ENCODE data around the gene CHD2.
"Not testable (repeated sequence)": the region's sequence is repeated elsewhere in the genome, so short reads cannot be mapped to it uniquely, and the experiment has no call there.

Gene CHD2

DNA sequence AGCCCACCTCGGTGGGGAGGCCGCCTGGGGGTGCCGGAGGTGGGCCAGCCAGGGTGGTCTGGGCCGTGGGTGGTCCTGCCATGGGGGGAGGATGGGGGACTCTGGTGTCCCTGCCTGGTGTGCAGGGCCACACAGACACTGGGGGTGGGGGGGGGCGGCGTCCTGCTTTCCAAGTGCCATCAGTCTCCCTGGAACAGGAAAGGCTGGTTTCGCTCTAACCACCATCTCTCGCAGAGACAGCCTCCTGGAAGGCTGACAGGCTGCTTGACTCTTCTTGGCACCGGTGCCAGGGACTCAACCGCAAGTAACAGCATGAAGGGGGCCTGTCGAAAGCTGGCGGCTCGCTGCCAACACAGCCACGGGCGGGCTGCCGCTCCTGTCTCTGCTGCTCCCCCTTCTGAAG is 148.6 kb downstream of the CHD2 start:
- no peak for DNase-seq (ENCODE audit: low read depth, low spot score)

DNA sequence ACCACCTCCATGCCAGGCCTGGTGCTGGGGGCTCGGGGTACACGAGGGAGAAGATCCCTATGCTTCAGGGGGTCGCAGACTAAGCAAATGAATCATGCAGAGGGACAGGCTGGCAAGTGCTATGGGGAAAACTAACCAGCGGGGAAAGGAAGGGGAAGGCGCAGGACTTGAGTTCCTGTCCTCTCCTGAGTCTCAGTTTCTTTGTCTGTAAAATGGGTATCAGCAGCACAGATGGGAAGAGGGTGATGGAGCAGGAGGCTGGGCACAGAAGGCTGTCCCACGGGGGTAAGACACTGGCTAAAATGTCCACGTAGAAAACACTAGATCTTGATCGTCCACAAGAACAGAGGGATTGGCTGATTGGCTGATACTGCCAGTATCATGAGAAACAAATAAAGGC is 149.1 kb downstream of the CHD2 start:
- DNase-seq (ENCODE audit: low read depth, low spot score): no peak

DNA sequence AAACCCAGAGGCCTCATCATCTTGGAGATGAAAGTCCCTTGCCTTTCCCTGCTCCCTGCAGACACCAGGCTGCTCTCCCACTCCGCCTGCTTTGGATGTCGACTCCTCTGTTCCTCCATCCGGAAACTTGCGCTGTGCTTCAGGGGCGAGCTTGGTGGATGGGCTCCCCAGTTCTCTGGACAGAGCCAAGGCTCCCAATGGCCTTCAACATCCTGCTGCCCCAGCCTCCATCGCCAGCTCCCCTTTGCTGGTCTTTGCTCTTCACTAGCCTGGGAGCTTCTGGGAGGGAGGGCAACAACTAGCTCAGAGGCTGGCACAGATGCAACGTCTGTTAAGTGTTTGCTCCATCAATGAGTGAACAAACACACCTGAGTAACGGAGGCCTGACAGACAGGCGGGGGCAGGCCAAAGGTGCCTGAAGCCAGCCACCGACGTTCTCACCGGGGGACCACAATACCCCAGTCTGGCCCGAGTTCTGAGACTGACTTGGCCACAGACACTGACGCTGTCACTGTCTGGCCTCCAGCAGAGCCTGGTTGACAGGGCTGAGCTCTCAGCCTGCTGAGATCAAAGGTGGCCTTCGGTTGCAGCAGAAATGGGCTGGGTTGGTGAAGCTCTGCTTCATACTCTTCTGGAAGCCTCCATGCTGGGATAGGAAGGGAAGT is 149.9 kb downstream of the CHD2 start:
- DNase-seq (ENCODE audit: low read depth, low spot score): no peak

DNA sequence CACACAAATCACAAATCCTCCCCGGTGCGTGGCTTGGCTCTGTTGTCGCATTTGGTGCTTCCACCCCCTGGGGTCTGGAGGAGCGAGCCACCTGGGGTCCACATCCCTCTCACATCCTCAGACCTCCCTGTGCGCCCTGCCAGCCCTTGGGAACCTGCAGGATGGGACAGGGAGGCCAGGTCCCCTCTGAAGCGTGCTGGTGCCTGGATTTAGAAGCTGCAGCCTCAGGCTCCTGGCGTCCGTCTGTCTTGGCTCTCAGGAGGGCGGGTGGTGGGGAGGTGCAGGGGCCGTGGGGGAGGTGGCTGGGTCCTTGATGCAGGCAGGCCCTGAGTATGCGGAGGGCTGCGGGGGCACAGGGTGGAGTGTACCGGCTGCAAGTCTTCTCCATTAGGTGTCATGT is 150.5 kb downstream of the CHD2 start:
- DNase-seq (ENCODE audit: low read depth, low spot score): no peak

DNA sequence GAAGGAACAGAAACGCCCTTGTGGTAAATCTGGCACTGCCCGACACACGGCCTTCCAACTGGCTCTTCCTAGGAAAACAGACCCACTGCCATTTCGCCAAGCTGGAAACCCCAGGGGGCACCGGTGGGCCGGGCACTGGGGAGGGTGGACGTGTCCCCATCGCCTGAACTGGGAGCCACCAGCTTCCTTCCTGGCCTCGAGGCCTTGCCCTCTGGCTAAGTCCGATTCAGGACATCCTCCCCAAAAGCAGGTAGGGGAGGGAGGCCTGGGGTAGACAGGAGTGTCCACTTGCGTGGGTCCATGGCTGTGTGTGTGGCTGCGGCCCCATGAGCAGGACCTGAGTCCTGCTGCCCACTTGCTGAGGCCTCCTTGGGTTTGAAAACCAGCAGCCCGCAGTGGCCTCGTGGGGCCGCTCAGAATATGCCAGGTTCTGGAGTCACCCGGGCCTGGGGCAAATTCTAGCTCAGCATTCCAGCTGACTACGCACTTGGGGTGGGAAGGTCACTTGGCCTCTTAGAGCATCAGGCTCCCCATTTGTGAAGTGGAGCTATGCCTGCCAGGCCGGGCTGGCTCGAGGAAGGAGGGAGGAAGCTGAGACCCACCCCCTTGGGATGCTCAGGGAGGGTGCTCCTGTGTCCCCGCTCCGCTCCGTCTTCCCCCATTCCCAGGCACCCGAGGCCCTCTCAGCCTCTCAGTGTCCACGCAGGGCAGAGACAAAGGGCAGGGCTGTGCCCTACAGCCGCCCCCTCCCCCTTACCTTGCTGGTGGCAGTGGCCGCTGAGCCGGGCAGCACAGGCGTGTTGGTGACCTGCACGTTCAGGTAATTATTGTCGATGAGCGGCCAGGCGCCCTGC is 151.3 kb downstream of the CHD2 start:
- DNase-seq (ENCODE audit: low read depth, low spot score): no peak

DNA sequence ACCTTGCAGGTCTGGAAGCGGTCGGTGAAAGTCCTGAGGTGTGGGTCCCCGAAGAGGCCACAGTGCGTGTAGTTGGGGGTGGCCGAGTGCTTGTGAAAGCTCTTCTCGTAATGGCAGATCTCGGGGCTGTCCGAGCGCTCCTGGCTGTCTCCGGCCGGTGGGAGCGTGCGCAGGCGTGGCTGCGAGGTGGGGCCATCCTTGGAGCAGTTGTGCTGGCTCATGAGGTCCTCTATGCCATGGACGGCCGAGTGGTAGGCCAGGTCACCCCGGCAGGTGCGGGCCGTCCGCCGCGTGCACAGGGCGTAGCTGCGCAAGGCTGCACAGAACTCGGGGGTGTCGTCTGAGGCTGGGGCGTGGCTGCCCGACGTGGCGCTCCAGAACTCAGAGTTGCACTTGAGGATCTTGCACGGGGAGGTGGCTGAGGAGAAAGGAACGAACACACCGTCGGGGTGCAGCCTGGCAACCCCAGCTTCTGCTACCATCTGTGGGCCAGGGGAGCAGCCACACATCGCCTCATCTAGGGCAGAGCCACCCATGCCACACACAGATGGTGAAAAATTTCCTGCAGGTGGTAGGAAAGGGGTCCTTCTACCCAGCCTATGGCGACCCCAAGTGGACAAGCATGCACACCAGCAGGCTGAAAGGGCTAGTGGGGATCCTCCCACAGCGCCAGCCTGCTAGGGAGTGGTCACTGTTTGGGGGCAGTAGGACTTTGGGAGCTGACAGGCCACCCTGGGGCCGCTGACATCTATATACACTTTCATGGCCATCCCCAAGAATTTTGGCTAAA is 152.2 kb downstream of the CHD2 start:
- DNase-seq (ENCODE audit: low read depth, low spot score): no peak

DNA sequence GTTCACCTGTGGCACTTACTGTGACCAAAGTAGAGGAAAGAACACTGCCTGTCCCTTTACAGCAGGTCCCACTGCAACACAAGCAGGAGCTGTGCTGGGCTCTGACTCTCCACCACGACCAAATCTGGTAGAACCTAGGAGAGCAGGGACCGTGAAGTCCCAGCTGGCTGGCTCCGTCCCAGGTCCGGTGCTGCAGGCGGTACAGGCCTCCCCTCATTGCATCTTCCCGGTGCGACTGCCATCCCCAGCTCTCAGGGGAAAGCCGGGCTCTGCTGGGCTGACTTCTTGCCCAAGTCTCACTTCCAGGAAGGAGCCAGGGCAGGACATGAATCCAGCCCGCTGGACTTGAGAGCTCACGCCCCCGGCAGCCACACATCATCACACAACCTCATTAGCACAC is 155.1 kb downstream of the CHD2 start:
- DNase-seq (ENCODE audit: low read depth, low spot score): no peak

DNA sequence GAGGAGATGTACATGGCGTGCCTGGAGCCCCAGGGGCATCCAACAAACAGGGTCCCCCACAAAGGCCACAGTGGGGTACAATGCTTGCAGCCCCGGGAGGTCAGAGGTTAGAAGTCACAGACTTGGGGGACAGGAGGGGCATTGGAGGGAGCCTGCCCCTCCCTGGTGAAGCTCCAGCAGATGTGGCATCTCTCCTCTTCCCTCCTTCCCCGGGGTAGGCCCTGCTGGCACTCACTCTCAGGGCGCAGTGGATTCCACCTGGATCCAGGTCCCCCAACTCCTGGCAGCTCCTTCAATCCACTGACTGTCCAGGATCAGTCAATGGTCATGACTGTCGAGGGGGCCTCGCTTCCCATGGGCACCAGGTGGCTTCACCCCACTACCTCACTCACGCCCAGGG is 156.7 kb downstream of the CHD2 start:
- DNase-seq (ENCODE audit: low read depth, low spot score): no peak

DNA sequence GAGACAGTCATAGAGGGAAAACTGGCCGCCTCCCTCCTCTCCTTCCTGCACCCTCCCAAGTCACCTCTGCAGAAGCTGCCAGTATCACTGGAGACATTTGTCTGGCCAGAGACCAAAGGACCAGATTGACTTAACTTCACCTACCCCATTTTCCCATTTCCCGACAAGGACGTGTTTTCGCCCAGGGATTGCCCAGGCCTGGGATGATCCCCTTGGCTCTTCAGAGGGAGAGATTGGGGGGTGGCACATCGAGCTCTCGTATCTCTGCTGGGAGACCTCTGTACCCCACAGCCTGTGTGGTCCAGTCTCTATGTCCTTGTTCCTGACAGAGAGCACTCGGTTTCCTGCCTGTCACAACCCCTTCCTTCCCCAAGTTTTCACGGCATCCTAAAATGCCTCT is 157.5 kb downstream of the CHD2 start:
- no peak for DNase-seq (ENCODE audit: low read depth, low spot score)

DNA sequence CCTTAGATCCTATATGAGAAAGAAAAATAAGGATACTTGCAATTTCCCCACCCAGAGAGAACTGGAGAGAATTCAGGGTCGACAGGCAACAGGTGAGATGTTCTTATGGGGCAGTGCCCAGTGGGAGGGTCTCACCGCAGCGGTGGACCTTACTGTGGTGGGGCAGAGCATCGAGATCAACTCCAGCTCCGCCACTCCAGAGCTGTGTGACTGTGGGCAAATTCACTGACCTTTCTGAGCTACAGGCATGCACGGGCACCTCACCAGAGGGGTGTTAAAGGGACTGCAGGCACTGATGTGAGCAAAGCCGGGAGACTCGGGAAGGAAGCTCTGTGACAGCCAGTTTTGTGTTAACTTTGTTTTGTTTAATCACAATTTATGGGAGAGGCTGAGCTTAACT is 158.0 kb downstream of the CHD2 start:
- no peak for DNase-seq (ENCODE audit: low read depth, low spot score)

DNA sequence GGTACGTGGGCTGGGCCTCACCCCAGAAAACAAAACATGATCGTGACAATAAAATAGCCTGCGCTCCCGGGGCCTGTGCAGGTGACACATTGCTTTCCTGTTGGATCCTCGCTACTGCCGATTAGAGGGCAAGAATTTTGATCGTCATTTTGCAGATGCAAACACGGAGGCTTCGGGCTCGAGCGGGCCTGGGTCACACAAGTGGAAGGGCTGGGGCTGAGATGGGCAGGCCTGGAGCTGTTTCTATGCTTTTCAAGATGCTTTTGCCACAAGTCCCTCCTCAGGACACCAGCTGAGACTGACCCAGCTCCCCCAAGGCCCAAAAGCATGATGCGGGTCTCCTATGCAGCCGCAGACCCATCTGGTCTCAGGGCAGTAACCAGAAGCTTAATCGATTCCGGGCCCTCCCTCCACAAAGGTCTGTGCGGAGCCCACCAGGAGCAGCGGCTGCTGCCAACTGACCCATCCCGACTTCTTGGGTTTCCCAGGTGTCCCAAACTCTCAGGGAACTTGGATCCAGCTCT is 158.8 kb downstream of the CHD2 start:
- DNase-seq (ENCODE audit: low read depth, low spot score): no peak

DNA sequence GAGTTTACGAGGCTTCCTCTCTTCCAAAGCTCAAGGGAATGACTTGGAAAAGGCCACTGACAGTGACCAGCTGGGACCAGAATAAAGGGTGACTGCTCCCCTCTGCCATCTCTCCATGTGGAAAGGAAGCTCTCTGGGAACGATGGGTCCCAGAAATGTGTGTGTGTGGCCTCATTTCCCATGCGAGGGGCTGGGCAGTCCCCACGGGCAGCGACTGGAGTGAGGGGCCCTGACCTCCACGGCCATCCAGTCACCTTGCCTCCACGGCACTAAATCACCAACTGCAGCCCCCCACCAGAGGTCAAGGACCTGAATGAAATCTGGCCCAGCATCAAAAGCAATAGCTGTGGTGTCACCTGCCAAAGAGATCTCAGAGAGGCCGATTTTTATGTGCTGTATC is 159.3 kb downstream of the CHD2 start:
- DNase-seq (ENCODE audit: low read depth, low spot score): no peak

DNA sequence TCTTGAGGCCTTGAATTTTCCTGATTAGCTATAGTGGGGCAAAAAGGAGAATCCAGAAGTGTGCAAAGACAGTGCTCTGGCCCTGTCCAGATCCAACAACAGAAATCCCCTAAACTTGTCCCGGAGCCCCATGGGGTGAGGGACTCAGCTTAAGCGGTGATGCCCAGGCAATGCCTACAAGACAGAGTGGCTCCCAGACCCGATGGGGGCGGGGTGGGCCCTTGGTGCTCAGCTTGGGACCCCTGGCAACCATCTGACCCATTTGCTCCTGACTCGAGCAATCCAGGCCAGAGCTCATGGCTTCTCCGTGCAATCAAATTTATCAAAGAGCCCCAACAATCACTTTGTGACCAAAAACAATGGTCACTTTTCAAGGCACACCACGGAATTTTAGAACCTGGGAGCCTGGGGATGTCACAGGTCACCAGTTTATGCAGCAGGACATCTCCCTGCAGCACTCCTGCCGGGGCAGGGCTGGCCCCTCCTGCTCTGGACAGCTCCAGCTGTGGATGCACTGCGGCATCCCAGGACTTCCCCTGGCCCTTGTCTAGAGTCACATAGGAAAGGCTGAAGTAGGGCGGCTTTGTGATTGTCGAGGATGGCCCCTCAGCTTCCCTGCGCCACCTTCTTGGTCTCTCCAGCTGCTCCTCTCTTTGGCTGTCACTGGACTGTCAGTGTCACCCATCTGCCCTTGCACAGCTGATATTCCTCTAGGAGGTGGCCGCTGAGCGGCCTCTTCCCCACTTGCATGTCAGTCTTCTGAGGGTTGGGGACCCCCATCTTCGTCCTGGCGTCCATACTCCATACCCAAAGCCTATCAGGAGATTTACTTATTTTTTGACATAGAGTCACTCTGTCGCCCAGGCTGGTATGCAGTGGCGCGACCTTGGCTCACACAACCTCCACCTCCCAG is 160.5 kb downstream of the CHD2 start:
- peak; percentile 45 for DNase-seq (ENCODE audit: low read depth, low spot score)

DNA sequence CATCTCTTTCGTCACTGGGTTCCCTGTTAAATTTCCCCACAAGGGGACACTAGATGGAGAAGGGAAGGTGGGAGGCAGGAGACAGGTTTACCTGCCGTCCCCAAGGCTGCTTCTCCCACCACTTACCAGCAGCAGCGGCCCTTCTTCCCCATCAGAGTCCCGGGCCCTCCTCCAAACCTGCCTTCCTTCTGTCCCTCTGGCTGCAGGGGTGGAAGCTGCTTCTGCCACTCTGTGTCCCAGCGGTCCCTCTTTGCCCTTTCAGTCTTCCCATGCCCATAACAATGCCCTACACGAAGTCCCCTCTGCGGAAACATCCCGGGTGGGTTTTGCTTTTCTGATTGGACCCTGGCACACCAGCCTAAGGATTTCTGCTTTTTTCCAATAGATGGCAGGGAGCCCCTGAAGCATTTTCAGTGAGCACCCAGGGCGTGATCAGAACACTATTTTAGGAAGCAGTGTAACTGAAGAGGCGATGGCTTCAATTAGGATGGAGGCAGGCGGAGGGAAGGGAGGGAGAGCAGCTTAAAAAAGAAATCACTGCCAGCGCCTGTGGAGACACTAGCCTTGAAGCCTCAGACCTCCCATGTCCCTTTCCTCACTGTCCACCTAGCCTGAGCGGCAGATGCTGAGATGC is 162.6 kb downstream of the CHD2 start:
- not testable (repeated sequence) for DNase-seq (ENCODE audit: low read depth, low spot score)

DNA sequence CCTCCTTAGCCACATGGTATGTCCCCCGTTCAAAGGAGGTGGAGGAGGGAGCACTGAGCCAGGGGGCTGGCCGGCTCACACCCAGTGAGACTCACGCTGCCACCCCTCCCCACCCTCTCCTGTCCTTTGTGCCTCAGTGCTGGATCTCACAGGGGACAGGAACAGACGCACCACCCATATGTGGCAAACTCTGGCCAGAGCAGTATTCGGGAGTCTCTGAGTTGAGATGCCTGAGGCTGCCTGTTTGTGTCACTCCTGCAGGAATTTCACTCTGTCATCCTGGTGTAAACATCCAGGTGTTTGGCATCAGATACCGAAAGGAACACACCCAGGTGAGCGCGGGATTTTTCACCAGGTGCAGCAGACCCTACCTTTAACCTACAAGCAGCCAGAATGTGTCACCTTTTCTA is 163.1 kb downstream of the CHD2 start:
- peak; percentile 73 for DNase-seq (ENCODE audit: low read depth, low spot score)

DNA sequence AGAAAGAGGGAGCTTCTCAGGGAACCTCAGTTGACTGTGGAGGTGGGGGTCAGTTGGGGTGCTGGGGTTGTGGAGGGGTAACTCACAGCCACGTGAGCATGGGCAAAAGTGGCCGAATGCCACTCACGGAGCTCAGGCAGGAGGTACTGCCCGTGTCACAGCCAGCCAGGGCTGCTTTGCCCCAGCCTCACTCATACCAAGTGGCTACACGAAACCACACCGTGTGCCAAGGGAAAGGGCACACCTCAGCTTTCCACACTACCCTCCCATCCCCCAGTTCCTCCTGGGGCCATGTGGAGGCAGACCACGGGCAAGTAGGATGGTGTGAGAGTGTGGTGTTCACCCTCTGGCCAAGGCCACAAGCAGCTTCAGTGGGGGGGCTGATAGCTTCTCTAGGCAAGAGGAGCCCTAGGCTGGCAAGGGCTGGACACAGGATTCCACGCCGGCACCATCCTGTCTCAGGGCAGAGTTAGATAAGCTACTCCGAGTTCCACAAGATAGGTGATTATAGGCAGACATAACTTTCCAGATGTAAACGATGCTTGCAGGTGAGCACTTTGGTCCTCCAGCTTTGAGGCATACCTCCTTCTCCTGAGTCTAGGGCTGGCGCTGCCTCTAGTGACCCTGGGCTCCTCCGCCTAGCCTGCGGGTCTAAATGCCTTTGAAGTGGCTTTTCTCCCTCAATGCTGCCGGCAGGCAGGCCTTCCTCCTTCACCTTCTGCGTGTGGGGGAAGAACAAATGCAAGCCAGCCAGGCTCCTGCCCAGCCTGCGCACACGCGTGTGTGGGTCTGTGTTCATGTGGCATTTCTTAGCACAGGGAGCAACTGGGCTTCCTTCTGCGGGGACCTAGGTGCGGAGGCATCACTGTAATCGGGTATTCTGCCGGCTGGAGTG is 163.9 kb downstream of the CHD2 start:
- DNase-seq (ENCODE audit: low read depth, low spot score): peak; percentile 73

DNA sequence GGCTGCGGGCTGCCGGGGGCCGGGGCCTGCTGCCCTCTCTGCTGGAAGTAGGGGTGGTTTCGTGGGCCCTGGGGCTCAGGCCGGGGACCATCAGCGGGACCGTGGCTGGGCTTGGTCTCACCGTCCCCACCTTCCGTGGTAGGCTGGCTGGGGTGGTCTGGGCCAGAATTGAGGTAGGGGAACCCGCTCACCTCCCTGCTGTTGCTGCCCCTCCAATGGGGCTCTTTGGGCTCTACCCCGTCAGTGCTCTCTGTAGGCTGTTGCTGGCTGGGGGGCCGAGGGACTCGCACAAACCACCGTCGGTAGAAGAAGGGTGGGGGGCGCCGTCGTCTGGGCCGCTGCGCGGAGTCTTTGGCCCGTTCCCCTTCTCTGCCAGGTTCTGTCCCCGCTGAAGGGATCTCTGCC is 165.5 kb downstream of the CHD2 start:
- DNase-seq (ENCODE audit: low read depth, low spot score): no peak

DNA sequence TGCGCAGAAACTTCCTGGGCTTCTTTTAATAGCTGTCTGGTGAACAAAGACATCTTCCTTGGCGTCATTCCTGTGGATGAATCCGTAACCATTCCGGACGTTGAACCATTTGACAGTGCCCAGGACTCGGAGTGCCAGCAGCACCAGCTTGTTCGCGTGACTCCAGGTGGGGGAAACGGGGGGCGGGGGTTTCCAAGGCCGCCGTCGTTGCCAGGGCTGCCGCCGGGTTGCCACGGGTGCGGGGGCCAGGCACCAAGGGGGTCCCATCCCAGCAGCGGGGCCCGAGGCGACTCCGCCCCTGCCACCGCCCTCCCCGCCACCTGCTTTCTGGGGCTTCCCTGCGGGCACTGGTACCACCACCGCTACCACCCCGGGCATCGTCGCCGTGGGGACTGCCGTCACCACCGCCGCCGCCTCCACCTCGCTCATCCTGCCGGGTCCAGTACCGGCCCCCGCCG is 166.1 kb downstream of the CHD2 start:
- no peak for DNase-seq (ENCODE audit: low read depth, low spot score)

DNA sequence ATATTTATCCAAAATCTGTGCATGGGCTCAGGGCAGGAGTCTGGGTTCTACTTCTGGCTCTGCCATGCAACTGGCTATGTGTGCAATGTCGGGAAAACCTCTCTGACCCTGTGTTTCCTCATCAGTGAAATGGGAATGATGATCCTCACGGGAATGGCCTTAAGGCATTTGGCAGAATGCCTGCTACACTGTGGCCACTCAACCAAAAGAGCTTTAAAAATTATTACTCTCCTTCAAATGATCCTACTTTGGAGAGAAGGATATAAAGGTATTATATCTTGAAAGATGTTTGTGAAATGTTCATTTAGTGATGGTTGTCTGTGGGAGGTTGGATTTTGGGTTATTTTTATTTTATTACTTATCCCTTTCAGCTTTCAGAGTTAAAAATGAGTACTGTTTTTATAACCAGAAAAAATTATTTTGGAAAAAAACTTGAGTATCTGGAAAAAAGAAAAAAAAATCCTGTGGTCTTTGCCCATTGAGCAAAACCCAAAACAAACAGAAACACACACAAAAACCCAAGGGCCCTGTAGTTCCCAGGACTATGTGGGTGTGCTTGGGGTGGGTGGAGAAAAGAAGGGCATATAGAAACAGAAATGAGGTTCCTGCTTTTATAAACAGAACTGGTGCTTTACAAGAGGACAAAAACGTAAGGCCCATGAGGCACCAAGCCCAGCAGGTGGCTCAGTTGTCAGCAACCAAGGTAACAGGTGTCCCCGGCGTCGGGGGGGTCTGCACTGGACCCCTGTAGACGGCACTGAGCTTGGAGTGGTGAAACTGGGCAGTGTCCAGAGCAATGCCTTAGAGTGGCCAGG is 166.9 kb downstream of the CHD2 start:
- DNase-seq (ENCODE audit: low read depth, low spot score): no peak
